Hindlimb muscle (tissue), 1 donor: ENCODE data around the gene VPS39. TPM values are rescaled to one million over a fixed set of nuclear protein-coding genes. Genes with fewer than 3 reads are reported as not detected.

Source experiments
- DNase-seq: peaks from one replicate; pipeline ENCODE4 v3.0.0-alpha.2; 2013
- polyA plus RNA-seq: library from polyadenylated mRNA; unstranded; fragments of 120-200 nt; gene quantifications from one replicate; pipeline ENCODE4 v1.2.1, GENCODE V29; 2013; ENCODE audit not compliant: insufficient read length

VPS39 gene
- polyA plus RNA-seq, 1 donor, result 46.0 TPM

DNA sequence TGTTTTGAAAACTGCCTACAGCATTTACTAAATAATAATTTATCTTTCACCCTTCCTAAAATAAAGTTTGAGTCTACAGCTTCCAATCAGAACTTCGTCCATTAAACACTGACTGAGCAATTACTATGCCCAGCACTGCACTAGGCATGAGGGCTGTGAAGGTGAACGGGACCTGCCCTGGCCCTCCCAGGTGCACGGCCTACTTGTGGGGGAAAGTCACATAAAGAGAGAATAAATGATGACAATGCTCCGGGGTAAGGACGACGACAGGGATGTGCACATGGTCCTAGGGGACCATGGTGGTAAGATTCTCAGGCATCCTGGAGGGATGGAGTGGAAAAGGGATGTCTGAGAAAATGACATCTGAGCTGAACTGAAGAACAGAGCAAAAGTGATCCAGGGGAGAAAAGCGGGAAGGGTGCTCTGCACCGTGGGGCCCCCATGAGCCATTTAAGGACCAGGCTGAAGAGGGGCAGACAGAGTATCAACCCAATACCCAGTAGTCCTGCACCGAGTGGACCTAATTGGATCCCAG lies 63.2 kb downstream of the VPS39 start:
- no peak for DNase-seq

DNA sequence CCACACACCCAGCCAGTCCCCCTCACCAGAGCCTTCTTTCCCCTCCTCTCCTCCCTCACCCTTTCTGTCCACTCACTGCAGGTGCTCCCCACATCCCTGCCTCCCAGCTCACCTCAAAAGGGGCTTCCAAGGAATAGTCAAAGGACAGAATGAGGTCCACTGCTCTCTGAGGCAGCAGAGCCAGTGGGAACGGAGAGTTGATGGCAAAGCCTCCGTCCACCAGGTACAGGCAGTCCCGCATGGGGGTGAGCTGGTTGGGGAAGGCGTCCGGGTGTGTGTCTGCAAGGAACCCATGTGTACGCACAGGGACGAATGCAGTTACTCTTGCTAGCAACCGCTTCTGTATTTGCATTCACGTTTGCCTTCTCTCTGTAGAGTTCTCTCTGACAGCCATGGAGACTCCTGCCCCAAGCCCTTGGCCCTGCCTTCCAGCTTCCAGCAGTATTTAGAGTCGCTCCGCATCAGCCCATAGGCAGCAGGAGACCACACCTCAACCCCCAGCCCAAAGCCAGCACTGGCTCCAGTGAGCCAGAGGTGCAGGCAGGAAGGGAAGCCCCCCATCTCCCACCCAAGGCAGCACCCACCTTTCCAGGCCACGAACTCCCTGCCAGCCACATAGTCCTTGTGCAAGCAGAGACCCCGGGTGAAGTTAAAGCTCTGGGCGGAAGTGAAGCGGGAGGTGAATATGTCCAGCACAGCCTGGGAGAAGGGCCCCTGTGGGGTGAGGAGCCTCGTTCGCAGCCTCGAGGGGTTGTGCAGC lies 64.1 kb downstream of the VPS39 start:
- no peak for DNase-seq

DNA sequence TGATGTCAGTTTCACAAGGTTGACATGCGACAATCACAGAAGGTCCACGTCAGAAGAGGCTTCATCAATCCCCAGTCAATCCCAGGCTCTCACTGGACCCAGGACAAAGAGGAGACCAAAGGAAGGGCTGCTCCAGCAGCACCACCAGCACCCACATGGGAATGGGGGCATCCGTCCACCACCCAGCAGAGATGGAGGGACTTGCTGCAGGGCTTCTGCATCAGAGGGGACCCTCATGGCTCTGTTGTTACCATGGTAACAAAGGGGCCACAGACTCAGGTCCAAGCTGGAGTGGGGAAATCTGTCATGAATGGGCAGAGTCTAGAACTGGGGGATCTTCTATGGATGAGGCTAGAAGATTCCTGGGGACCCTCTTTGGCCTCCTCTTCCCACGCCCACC lies 64.7 kb downstream of the VPS39 start:
- DNase-seq, result no peak

DNA sequence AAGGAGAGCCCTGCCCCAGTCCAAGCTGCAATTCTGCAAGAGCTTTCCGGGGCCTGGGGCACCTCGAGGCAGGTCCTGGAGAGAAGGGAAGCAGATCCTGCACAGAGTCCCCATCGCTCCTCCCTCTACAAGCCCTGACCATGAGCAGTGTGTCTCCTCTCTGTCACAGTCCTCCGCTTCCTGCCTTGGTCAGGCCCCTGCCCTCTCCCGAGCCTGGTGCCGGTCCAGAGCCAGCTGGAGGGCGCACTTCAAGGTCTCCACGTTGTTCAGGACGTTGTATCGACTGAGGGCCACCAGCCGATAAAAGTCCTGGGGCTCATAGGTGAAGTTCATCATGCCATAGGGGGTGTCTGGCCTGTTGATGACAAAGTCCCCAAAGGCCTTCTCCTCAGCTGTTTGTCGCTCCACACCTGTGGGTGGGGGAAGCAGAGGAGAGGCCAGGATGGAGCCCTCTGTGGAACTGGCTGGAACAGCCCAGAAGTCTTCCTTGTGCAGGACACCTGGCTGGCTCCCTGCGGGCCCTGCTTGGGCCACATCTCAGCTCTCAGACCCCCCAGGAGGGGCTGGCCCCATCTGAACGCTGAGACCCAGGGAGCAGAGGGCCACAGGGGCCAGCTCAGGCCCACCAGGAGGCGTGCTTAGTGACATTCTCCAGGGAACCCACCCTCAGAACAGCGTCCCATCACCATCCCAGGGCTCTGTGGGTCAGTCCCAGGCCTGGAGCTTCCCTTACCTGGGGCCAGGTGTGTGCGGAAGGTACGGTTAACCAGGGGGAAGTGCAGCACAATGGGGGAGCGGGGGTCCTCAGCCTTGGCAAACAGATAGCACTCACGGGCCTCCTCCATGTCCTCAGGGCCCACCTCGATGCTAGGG lies 66.1 kb downstream of the VPS39 start:
- DNase-seq, result no peak

DNA sequence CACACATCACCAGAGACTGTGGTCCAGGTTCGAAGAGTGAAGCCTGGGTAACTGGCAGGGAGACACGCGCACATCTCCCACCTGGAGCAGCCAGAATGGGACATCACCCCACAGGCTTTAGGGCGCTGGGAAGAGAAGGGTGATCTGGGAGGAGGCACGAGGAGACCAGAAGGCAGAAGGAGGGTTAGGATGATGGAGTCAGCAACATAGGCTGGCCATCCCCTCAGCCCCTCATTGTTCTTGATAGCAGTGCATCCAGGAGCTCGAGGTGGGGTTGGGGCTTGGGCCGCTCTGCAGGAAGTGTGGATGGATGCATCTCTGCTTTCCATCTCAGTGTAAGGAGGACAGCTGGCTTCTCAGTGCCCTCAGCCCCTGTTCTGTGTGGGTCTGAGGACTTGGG lies 66.9 kb downstream of the VPS39 start:
- DNase-seq, result no peak

DNA sequence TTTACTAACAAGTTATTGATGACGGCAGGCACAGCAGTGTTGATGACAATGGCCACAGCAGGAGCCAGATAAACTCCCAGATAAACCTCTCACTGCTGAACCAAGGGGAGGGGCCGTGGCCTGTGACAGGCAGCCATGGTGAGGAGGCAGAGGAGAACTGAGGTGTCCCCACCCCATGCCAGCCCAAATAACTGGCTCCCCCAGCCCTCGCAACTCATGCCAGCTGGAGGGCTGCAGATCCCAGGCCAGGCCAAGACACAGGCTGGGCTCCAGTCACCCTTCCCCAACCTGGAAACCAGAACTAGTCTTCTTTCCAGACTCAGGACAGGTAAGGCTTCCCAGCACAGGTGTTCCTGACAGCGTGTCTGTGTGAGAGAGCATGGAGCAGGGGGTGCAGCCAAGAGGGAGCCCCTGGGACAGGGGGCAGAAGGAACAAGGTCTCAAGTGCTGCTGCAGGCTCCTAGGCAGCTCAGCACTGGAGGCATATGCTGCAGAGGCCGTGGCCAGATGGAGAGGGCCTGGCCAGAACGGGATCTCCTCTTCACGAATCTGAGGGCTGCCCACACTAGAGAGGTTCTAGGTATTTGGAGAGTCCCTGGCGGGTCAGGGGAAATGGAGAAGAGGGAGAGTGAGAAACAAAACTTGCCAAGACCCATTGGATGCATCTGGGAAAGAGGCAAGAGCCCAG lies 67.6 kb downstream of the VPS39 start:
- no peak for DNase-seq

DNA sequence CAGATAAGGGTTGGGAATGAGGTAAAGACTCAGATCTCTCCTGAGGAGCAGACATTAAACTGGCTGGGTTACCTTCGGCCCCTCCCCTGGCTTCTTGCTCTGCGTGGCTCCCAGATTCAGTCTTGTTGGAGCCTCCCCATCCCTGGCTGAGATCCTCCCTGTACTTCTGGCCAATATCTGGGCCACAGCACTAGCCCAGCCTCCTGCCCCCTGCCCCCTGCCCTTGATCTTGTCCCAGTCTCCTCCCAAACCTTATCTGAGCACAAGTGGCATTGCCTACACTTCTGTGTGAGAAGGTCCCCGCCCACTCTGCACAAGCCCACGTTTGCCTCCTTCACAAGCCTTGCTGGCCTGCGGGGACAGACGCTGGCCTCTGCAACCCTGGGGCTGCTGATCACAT lies 68.5 kb downstream of the VPS39 start:
- DNase-seq, result no peak

DNA sequence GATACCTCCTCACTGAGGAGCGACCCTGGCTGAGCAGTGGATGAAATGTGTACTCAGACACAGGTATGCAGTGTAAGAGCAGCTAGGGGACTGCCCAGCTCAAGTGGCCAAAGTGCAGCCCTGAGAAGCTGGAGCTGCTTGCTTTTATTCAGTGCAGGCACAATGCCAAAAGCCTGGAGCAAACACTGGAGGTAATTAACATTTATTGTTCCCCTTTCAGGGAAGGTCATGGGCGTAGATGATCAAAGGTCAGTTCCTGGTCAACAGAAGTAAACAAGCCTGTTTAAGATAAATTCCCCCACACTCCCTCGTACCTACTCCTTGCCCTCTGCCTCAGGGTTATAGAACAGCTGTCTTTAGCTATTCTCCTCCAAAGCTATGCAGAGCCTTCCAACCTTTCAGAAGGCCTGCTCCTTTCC lies 69.1 kb downstream of the VPS39 start:
- no peak for DNase-seq

DNA sequence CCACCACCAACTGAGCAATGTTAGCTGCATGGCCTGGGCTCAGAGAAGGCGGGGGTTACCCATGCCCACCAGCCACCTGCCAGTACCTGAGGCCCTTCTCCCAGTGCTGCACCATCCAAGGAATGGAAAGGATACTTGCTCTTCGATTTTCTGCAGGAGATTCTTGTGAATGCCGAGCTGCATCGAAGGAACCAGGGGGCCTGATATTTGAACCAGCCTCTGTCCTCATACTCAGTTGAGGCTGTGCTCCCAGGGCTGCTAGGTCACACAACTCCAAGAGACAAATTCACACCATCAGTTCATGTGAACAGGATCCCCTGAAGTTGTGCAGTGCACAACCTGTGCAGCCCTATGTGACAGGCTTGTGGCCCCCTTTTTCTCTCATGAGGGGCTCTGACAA lies 69.7 kb downstream of the VPS39 start:
- no peak for DNase-seq

DNA sequence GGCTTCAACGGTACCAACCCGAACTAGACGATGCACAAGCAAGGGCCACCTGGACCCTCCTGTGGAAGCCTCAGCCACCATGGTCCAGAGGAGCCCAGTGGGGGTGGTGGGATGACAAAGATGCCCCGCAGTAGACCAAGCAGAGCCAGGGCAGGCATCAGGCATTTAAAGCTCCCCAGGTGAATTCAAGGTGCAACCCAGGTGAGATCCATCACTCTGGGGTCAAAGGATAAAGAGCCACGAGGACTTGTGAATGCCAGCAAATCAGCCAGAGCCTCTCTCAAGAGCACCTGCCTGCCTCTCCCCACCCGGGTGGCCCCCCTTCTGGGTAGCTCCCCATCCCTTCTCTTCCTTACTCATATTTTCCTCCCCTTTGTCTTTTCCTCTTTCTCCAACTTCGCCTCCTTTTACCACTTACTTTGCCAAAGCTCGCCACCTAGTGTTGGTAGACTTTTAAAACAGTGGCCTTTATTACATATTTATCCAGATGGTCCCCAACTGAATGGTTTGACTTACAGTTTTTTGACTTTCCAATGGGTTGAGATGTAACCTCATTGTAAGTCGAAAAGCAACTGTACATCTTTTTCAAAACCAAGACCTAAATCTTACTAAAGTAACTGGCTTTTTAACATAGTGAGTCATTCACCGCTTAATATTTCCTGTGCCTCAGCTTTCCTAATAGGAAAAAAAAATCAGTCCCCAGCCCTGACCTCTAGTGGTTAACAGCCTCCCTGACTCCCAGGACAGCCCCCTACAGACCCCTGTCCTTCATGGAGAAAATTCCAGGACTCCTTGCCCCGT lies 70.4 kb downstream of the VPS39 start:
- peak; percentile 62 for DNase-seq

DNA sequence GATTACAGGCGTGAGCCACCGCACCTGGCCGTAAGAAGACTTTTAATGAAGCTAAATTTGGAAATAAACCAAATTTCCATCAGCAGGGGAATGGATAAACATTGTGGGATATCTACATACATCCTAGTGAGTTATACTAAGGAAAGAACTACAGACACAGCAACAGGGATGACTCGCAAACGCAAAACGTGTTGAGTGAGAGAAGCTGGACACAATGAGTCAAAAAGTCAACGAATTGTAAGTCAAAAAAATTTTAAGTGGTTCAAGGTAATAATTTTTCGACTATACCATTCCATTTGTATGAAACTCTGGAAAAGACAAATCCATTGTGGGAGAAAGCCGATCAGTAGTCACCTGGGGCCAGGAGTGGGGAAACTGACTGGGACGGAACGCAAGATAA lies 71.6 kb downstream of the VPS39 start:
- no peak for DNase-seq

DNA sequence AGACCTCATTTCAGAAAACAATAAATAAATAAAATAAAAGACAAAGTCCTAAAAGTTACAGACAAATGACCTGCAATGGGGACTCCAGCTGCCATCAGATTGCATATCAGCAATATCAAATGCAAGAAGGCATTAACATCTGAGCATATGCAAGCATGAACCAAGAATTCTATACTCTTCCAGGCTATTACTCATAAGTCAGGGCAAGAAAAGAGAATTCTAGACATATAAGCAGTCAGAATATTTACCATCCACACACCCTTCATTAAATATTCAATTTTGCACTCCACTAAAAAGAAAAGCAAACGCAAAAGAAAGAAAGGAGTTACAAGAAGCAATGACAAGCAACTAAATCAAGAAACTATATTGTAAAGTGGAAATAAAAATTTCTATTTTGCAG lies 72.8 kb downstream of the VPS39 start:
- DNase-seq, result no peak

DNA sequence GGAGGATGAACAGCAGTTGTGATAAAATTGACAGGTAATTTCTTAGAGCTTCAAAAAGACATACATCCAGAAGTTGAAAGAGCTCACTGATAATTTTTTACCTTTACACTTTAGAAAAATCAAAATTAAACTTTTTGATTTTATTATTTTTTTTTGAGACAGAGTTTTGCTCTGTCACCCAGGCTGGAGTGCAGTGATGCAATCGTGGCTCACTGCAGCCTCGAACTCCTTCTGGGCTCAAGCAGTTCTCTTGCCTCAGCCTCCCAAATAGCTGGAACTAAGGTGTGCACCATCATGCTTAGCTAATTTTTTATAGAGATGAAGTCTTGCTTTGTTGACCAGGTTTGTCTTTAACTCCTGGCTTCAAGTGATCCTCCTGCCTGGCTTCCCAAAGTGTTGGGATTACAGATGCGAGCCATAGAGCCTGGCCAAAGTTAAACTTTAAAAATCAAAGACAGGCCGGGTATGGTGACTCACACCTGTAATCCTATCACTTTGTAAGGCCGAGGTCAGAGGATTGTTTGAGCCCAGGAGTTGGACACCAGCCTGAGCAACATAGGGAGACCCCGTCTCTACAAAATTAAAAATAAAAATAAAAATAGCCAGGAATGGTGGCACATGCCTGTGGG lies 73.4 kb downstream of the VPS39 start:
- DNase-seq, result no peak

DNA sequence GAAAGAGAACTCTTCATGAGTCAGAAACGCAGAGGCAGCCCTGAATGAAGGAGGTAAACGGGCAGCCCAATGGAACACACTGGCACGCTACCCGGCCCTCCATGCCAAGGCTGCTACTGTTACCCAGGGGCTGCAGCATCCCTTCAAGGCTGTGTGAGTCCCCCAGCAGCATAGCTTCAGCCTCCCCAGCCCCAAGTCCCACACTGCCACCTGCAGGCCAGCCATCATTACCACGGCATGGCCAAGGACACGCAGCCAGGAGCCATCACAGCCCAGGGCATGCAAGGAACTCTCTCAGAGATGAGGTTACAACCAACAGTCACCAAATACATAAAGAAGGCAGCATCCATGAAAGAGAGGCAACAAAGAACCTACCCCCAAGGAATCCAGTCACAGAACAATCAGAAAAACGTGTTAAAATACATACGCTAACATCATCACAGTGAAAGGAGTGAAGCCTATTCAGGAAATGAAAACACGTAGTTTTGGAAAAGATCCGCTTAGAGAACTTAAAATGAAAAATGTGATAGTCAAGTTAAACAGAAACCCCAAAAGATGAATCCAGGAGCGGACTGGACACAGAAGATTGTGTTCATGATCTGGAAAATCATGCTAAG lies 74.1 kb downstream of the VPS39 start:
- DNase-seq, result no peak

DNA sequence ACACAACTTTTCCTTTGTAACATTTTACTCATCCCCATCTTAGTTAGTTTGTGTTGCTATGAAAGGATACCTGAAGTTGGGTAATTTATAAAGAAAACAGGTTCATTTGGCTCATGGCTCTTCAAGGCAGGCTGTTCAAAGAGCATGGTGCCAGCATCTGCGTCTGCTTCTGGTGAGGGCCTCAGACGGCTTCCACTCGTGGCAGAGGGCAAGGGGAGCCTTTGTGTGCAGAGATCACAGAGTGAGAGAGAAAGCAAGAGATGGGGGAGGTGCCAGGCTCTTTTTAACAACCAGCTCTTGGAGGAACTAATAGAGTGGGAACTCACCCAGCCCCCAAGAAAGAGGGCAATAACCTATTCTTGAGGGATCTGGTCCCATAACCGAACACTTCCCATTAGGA lies 74.7 kb downstream of the VPS39 start:
- no peak for DNase-seq

DNA sequence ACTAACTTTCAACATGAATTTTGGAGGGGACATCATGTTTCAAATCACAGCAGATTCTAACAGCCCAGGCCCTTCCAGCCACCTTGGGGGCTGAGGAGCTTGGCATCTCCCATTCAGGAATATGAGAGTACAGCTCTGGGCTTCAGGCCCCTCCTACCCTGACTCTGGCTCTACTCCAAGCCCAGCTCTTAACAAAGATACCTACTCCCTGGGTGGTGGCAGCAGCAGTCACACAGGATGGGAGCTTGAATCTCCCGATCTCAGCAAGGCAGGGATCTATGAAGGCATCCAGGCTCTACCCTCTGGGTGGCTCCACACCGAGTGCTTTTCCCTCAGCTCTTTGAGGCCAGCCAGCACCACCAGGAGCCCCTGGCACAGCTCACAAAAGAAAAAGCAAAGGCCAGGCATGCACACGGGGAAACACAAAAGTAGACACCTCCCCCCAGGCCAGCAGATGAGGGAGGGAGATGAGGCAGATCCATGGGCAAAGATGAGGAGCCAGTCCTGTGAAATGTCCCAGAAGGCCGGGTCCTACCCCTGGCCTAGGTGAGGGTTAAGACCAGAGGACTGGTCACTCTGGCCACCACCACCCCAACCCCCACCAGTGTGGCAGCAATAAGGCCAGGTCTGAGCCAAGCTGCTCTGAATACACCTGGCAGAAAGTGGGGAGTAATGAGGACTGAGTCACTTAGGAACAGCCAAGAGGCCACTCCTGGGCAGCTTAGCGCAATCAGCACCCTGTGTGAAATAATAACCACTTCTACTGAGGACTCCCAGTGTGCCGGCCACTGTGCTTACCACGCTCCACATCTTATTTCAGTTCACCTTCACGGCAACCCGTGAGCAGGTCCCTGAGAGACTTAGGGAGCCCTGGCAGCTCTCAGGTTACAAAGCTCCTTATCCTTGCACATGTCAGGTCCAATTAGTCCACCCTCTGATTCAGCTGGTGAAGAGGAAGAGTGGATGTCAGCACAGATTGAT lies 76.0 kb downstream of the VPS39 start:
- no peak for DNase-seq

DNA sequence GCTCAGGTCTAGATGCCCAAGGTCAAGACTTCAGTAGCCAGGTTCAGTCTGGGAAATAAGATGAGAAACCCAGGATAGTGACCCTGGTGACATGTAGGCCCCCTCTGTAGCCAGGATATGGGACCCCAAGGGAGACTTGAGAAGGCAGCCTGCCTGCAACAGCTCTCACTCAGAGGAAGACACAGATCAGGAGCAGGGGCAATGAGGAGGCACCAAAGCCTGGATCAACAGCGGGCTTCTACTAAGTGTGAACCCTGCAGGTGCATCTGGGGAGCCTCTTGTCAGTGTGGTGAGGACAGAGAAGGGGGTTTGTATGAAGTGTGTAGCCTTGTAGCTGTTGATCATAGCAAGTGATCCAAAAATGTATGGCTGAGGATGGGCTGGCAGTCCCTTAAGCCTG lies 77.1 kb downstream of the VPS39 start:
- DNase-seq, result no peak

DNA sequence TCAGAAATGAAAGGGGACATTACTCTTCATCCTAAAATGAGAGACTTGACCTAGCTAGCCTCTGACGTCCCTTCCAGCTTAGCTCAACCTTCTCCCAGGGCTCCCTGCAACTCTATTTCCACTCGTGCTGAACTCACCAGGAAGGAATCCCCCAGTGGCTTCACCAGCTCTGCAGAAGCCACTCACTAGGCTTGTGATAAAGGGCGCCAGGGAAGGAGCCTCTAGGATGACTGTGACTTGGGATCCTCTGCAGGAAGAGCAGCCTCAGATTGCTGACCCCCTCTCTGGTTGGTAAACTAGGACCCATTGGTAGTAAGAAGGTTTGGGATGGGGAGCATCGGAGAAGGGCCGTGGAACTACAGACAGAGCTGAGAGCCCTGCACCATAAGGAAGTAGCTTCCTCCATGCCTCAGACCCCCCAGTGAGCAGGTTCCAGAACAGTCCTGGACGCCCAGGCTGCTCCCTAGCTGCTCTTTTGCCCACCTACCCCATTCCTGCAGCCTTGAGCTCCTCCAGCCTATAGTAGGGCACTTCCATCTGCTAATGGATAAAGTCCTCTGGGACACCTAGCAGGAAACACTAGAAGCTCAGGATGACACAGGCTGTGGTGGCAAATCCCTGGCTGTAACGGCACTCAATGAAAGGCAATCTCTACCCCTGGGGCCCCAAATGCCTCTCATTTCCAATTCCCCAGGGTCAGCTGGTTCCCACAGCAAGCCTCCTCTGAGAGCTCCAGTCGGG lies 77.7 kb downstream of the VPS39 start:
- no peak for DNase-seq

DNA sequence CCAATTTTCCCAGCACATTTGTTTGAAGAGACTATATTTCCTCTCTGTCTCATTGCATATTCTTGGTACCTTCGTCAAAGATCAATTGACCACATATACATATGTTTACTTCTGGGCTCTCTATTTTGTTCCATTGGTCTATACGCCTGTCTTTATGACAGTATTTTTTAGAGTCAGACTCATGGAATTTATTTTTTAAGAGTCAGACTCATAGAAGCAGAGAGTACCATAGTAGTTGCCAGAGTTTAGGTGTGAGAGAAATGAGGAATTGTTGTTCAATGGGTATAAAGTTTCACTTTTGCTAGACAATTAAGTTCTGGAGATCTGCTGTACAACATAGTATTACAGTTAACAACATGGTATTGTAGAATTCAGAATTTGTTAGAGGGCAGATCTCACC lies 78.7 kb downstream of the VPS39 start:
- no peak for DNase-seq
